ENCODE data around the gene SEMA3B. TPM values are rescaled to one million over a fixed set of nuclear protein-coding genes. Genes with fewer than 3 reads are reported as not detected.

Gene SEMA3B
- total RNA-seq, 1 experiment from 2014 or later, result 7.3 TPM

- no peak for ATAC-seq
- ChIA-PET CTCF (interaction anchor here (0.5 to 1.5 kb wide), 3 partner anchors 27 to 100 kb away, joined by 4 to 5 read pairs (median 4); no protein-coding TSS in a partner anchor), POLR2A (no interaction called here)
- no peaks in the 10 kb centered on the region; the same call in 1 of the 2 replicates for H3K27me3 Mint-ChIP-seq (ENCODE audit: low read depth)
- no peaks in the 10 kb centered on the region for H3K9me3 Mint-ChIP-seq
- H3K4me3 Mint-ChIP-seq, result no peak overlapping the region
- no peak for TF ChIP-seq SMAD3 (CRISPR knock-in tag; IDR thresholded peaks at IDR 0.05; ENCODE audit: borderline replicate concordance)
- TF ChIP-seq, protein P1, sequence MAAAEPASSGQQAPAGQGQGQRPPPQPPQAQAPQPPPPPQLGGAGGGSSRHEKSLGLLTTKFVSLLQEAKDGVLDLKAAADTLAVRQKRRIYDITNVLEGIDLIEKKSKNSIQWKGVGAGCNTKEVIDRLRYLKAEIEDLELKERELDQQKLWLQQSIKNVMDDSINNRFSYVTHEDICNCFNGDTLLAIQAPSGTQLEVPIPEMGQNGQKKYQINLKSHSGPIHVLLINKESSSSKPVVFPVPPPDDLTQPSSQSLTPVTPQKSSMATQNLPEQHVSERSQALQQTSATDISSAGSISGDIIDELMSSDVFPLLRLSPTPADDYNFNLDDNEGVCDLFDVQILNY (CRISPR knock-in tag; IDR thresholded peaks at IDR 0.05), result no peak
- TF ChIP-seq ZNF416 (CRISPR knock-in tag; IDR thresholded peaks at IDR 0.05), result no peak
- TF ChIP-seq KAT7 (CRISPR knock-in tag; IDR thresholded peaks at IDR 0.05; ENCODE audit: borderline replicate concordance), result no peak
- no peak for TF ChIP-seq MYBL2 (CRISPR knock-in tag; IDR thresholded peaks at IDR 0.05)
- no peak for TF ChIP-seq MAX (CRISPR knock-in tag; IDR thresholded peaks at IDR 0.05)
- no peak for TF ChIP-seq NR3C1 (CRISPR knock-in tag; conservative IDR thresholded peaks at IDR 0.05; ENCODE audit: low read depth)
- TF ChIP-seq, protein P2, sequence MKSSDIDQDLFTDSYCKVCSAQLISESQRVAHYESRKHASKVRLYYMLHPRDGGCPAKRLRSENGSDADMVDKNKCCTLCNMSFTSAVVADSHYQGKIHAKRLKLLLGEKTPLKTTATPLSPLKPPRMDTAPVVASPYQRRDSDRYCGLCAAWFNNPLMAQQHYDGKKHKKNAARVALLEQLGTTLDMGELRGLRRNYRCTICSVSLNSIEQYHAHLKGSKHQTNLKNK (CRISPR knock-in tag; IDR thresholded peaks at IDR 0.05), result no peak
- no peak for DNase-seq (ENCODE audit: low spot score)
- peaks cover 13% of the 10 kb centered on the region for H3K4me1 Mint-ChIP-seq
- no peaks in the 10 kb centered on the region; the same call in 1 of the 2 replicates for H3K36me3 Mint-ChIP-seq
- no peak overlapping the region for H3K27ac Mint-ChIP-seq
These were observed 25.8 kb downstream of the SEMA3B start for GRCh38 chr3:50294492-50295403.

- H3K27ac Mint-ChIP-seq, result 0 out of 2 replicates have a peak overlapping the region, but pooled peaks have one; percentile 51
- H3K9me3 Mint-ChIP-seq, result no peaks in the 10 kb centered on the region
- no peak overlapping the region for H3K4me3 Mint-ChIP-seq
- TF ChIP-seq MXD4 (CRISPR knock-in tag; IDR thresholded peaks at IDR 0.05; ENCODE audit: borderline replicate concordance), result no peak
- no peak for TF ChIP-seq USF2 (CRISPR knock-in tag; IDR thresholded peaks at IDR 0.05)
- no peak for TF ChIP-seq OVOL2 (CRISPR knock-in tag; IDR thresholded peaks at IDR 0.05; ENCODE audit: borderline replicate concordance)
- TF ChIP-seq, protein P3, sequence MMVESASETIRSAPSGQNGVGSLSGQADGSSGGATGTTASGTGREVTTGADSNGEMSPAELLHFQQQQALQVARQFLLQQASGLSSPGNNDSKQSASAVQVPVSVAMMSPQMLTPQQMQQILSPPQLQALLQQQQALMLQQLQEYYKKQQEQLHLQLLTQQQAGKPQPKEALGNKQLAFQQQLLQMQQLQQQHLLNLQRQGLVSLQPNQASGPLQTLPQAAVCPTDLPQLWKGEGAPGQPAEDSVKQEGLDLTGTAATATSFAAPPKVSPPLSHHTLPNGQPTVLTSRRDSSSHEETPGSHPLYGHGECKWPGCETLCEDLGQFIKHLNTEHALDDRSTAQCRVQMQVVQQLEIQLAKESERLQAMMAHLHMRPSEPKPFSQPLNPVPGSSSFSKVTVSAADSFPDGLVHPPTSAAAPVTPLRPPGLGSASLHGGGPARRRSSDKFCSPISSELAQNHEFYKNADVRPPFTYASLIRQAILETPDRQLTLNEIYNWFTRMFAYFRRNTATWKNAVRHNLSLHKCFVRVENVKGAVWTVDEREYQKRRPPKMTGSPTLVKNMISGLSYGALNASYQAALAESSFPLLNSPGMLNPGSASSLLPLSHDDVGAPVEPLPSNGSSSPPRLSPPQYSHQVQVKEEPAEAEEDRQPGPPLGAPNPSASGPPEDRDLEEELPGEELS (CRISPR knock-in tag; IDR thresholded peaks at IDR 0.05), result no peak
- no peak for TF ChIP-seq MAX (CRISPR knock-in tag; IDR thresholded peaks at IDR 0.05)
- POLR2A ChIA-PET, result no interaction called here
- no peaks in the 10 kb centered on the region; the same call in 1 of the 2 replicates for H3K27me3 Mint-ChIP-seq (ENCODE audit: low read depth)
- CTCF ChIA-PET, result interaction anchor here (0.5 to 1.5 kb wide), 3 partner anchors 26 to 101 kb away, joined by 4 to 5 read pairs (median 4); no protein-coding TSS in a partner anchor
- no peaks in the 10 kb centered on the region for H3K36me3 Mint-ChIP-seq
- ATAC-seq (no peak), DNase-seq (ENCODE audit: low spot score) (no peak)
- H3K4me1 Mint-ChIP-seq, result peaks cover 21% of the 10 kb centered on the region
These were observed 26.8 kb downstream of the SEMA3B start for GRCh38 chr3:50295553-50296431.
